DMS53 treated with DMSO at 0.1 percent for 48 hours (cell line): ENCODE measurements around the gene RORC.
A peak's percentile ranks its signal among the peaks of the same experiment; 100 is the strongest.

Source experiments
- DNase-seq: peaks from one replicate; lab custom pipeline; 2025; ENCODE audit not compliant: unreplicated experiment; lab: John Stamatoyannopoulos, UW

RORC gene

DNA sequence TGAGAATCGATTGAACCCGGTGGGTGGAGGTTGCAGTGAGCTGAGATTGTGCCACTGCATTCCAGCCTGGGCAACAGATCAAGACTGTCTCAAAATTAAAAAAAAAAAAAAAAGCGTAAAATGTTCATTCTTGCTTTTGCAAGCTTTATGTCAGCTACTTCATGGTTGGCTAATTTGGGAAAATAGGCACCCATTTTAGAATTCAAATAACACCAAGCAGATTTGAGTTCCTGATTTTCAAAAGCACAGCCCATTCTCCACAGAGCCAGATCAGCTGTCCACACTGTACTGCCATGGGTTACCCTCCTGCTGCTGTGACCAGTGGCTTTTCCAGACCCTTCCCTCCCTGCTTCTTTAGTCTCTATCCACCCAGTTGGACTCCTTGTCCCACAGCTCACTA is 17.5 kb upstream of the RORC start:
- no peak for DNase-seq

DNA sequence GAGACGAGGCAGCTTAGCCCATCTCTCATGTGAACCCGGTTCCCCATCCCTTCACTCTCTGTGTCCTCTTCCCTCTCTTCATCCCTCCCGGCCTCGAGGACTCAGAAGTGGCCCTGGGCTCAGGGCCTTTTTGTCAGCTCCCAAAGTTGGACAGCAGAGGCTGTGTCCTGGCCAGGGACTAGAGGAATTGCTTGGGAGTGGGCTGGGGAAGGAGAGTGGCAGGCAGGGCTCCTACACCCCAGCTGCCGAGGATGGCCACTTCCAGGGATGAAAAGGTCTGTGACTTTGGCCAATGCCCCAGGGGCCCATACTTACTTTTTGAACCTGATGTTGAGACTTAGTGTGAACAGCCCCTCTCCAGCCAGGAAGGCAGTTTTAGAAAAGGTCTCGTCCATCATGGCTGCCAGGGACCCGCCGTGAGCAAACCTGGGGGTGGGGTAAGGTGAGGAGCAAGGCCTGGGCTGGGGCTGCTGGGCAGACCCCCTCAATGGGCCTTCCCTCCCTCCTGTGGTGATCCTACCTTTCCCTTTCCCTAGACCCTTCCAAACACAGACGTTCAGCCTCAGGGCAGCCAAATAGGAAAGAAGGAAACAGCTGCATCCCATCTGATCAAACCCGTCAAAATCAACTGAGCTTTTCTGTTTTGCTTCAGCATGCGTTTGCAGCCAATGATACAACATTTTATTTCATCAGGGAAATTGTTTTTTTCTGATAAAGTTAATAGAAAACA is 16.4 kb upstream of the RORC start:
- no peak for DNase-seq

DNA sequence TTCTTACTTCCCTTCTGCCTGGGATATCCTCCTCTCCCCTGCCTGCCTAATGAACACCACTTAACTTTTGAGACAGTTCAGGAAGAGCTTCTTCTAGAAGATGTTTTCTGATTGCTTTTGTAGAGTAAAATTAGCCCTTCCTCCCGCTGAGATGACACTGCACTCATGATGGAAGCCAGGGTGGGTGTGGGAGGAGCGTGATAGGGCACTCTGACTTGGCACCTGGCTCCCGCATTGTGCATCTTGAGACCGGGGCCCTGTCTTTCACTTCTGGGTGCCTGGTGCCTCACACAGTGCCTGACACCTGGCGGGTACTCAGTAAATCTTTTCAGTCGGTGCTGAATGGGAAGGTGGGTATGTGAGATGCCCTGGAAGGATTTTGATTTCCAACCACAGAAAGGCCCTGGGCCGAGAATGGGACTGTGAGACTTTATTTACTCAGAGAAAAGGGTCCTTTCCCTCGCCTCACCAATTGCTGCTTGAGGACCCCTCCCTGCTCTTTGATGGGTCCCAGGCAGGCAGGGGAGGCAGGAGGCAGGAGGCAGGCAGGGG is 15.2 kb upstream of the RORC start:
- DNase-seq: no peak

DNA sequence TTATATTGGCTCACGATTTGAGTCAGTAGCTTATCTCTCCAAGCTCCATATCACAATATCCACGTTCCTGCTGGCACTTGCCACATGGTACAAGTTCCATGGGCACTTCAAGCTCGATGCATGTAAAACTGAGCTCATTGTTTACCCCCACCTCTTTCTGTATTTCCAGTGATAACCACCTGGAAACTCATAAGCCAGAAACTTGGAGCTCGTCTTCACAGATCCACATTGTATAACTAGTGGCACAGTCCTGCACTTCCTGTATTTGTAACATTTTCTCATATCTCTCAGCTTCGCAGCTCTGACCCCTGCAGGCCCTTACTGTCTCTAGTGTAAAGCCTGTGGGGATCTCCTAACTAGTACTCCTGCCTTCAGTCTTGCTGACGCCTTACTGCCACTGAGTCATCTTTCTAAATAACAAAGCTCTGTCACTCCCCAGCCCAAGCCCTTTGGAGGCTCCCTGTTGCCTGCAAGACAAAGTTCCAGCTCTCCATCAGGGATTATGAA is 14.5 kb upstream of the RORC start:
- DNase-seq: no peak

DNA sequence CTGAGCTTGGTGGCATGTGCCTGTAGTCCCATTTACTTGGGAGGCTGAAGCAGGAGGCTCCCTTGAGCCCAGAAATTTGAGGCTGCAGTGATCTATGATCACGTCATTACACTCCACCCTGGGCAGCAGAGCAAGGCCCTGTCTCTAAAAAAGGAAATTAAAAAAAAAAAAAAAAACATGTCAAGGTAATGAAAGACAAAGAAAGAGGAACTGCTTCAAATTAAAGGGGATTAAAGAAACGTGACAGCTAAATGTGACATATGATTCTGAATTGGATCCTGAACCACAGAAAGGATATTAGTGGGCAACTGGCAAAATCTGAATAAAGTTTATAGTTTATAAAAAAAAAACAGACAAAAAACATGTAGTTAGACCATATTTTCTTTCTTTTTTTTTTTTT is 11.8 kb upstream of the RORC start:
- DNase-seq: no peak

DNA sequence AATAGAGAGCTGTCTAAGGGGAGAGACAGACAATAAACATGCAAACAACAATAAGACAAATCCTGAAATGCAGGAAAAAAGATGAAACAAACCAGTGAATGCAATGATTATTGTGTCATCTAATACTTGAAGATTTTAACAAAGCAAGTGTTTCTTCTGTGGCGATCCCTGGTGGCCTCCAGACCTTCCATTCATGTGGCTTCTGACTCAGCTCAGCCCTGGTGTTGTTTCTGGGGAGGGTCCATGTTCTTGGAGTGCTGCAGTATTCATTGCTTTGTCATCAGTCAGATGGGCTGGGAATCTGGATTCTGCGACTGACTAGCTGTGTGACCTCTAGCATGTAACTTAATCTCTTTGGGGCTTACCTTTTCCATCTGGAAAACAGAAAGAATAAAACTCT is 9.5 kb upstream of the RORC start:
- no peak for DNase-seq

DNA sequence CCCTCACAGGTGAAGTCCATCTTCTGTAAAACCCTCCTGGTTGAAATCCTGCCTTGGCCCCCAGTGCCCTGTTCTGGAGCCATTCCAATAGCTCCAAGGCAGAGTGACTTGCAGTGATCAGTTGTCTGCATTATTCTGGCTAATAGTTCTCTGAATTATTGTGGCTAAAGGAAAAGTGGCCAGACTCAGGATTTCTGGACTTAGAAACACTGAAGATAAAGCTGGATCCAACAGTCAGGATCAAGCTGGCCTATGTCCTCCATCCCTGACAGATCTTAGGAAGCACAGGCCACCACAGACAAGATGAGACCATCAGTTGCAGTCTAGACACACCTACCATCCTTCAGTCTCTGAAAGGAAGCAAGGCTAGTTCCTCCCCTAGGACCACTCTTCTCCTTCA is 8.8 kb upstream of the RORC start:
- DNase-seq: no peak

DNA sequence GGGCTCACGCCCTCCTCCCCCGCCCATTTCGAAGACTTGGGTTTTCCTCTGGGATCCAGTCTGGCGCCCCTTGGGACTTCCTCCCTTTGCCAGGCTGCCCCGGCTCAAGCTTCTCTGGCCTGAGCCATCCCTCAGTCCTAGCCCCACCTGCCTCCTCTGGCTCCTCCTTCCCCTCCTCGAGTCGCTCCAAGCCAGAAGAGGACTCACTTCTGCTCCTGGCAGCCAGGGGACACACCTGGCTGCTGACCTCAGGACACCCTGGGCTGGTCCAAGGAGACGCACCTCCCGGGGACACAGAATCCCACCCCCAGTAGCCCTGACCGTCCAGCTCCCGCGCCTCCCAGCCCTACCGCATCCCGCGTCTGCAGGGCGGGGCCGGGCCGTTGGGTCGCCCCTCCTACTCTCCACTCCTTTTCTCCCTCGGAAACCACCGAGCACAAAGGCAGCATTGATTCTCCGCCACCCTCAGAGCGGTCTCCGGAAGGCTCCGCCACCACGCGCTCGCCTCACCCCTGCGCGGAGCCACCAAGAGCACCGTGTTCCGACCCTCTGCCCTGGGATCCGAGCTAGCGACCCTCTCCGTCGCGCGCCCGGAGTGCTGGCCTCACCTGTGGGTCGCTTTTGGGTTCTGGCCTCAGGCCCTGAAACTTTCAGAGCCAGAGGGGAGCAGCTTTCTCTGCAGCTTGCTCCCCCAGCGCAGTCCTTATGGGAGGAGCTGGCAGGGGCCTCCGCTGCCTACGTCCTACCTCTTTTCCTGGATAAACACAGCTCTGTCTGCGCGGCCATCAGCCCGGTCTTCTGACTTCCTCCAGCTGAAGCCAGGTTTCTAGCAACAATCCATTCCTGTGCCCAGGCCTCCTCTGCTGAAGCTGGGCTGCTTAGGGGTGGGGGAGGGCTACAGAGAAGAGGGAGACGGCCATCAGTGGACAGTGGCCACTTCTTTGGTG is 8.1 kb upstream of the RORC start, which contains the start of gene C2CD4D:
C2CD4D (minus strand) TSS at position 364 of the 947 bp plus-strand sequence. CDS start 831 bp downstream, outside the sequence.
- peak; percentile 93 for DNase-seq

DNA sequence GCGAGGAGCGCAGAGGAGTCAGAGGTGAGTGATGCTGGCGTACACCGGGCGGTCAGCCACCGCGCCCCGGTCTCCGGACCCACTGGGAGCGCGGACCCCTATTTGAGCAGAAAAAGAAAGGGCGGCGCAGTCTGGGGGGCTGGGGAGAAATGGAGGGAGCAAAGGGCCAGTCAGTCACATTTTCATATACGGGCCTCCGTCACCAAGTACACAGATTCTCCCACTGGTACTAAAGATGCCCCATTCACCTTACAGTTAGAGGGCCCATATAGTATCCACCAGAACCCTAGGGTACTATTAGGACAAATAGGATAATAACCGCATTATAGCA is 7.4 kb upstream of the RORC start:
- DNase-seq: no peak

DNA sequence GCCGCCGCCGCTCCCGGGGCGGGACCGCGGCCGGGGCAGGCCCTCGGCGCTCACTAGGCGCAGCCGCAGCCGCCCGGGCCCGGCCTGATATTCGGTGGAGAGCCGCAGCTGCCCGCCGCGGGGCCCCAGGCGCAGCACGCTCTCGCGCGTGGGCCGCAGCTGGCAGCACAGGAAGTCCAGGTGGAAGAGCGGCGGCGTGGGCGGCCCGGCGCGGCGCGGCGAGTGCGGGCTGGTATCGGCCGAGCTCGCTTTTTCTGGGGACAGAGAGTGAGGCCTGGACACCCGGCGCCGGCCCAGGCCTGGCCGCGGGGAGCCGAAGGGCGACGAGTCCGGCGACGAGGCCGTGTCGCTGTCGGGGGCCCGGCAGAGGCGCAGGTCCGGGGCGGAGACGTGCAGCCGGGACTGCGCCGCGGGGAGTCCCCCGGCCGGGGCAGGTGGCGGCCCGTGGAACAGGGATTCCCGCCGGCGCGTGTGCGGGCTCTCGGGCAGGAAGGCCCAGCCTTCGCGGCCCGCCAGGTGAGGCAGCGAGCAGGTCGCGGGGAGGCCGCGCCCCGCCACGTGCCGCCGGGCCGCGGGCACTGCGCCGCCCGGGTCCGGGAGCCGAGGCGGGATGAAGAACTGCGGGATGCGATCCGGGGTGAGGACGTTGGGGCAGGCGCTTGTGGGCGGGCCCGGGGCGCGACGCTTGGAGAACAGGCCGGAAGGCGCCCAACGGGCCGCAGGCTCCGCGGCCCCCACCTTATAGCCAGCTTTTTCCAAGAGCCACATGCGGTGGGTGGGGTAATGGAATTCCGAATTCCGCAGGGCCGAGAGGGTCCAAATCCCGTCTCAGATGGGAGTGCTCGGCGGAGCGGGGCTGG is 6.8 kb upstream of the RORC start:
- peak; percentile 61 for DNase-seq

DNA sequence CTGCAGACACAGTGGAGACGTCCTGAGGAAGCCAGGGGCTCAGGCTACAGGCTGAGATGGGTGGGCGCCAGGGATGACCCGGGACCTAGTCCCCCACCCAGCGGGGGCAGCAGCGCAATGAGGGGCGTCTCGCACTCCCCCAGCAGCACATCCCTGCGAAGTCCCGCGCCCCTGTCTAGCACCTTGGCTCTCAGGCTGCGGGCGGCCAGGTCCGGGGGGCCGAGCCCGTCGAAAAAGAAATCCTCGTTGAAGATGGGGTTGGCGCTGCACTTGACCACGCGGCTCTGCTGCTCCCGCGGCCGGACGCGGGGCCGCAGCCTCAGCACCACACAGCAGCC is 6.3 kb upstream of the RORC start:
- DNase-seq: no peak

DNA sequence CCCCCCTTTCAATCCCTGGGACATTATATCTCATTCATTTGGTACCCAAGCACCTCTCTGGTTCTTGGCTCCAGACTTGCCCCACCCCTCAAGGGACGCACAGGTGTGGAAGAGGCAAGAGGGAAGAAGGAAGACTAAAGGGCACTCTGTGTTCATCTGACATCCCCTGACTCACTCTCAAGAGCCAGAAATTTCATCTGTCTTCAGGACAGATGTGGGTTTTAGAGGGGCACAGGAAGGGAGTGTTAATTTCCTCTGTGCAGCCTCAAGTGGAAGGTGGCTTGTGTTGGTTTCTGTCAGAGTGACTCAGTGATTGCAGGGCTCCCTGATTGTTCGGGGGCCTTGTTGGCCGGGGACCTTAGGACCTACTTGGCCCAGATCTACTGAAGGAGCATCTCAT is 5.6 kb upstream of the RORC start:
- DNase-seq: peak; percentile 50

DNA sequence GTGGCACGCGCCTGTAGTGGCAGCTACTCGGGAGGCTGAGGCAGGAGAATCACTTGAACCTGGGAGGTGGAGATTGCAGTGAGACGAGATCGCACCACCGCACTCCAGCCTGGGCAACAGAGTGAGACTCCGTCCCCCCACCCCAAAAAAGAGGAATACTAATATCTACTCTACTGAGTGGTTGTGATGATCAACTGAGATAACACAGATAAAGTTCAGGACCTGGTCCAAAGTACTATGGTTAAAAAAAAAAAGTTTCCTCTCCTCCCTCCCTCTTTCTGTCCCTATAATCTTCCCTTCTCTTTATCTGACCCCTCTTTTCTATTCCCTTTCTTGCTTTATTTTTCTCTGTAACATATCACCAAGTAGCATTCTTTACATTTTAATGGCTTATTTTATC is 4.0 kb upstream of the RORC start:
- DNase-seq: no peak

DNA sequence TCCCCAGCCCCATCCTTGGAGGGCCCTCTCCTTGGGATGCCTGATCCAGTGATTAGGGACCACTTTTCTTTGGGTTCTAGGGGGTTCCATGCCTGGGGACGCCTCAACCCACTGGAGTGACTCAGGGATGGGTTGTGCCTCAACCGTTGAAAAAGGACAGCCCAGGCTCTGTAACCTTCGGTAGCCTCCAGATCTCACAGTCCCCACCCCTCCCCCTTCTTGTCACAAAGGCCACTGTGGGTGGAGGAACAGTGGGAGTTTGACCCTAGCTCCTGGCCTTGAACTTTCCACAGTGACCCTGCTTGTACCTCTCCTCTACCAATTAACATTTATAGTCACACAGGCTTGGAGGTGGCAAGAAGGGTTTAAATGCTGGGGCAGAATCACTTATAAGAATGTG is 2.6 kb upstream of the RORC start:
- no peak for DNase-seq

DNA sequence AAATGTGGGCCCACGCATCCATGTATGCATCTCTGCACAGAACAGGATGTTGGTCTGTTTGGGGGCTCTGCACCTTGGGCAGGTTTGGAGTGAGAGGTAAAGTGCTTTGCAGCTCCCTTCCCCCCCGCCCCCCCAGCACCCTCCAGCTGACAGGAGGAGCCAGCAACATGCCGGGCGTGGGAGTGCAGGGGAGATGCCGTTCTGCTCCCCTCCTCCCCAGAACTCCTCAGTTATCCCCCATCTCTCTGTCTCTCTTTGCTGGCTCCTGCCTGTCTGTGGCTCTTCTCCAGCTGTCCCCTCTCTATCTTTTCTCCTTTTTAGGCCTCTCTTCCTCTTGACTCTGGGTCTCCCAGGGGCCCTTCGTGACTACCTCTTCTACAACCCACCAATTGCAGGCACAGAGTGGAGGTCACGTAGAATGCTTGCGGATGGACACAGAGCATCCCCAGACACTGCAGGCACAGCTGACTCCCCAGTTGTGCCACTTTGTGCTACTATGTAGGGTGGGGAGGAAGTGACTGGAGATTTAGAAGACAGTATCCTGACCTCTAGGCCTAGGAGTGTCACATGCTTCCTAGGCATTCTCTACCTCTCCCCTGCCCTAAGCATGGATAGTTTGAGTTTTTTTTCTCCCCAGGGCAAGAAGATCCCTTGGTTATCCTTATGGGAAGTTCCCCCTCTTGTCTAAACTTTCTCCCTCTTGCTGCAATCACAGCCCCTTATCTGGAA is 1.7 kb upstream of the RORC start:
- no peak for DNase-seq

DNA sequence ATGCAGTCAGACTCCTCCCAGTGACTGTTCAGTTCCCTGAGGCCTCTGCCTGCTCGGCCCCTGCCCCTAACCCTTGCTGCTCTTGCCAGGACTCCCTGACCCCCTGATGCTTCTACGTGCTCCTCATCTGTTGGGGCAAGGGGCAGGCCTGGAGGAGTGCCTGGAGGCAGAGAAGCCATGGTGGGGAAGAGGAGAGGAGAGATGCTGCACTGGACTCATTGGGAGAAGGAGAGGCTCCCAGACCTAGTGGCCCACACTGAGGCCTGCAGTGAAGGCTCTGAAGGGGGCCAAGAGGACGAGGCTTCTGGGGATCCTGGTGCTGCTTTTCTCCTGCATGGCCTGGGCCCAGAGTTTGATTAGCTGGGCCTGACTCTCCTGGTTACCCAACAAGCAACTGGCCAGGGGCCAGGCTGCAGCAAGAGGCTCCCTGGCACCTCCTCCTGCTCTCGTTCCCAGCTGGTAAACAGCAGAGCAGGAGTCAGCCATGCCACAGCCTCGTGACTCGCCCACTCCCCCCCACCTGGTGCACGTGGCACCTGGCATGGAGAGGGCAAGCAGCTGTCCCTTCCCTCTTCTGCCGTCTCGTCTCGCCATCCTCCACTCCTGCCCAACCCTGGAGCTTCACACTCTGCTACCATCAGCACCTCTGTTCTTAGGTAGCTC is 847 bp upstream of the RORC start:
- peak; percentile 73 for DNase-seq

DNA sequence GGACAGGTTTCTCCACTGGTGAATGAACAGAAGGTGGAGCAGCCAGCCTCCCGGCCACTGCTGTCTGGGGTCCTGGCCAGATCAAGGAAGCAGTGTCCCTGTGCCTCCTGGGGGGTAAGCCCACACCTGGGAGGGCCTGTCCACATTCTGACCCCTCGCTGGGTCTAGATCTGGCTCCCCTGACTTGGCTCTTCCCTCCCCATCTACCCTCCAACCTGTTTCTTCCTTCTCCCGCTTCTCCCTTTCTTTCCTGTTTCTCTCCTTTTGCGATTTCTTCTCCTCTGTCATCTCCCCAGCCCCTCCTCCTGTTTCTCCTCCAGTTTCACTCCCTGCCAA is 378 bp downstream of the RORC start:
- DNase-seq: no peak

DNA sequence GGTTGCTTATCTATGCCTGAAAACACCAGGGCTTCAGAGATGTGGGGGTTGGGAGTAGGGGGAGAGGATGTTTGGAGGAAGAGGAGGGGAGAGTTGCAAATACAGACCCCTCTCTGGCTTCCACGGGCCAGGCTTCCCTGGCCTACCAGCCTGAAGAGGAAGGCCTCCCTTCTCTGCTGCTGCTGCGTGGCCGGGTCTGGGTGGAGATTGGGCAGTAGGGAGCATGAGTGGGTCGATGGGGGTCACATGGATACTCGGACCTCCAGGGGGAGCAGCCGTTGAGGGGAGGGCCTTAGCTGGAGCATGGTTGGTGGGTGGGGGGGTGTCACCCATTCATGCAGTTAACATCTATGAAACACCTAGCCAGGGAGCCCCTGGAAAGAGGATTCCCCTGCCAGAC is 1.5 kb downstream of the RORC start:
- no peak for DNase-seq

DNA sequence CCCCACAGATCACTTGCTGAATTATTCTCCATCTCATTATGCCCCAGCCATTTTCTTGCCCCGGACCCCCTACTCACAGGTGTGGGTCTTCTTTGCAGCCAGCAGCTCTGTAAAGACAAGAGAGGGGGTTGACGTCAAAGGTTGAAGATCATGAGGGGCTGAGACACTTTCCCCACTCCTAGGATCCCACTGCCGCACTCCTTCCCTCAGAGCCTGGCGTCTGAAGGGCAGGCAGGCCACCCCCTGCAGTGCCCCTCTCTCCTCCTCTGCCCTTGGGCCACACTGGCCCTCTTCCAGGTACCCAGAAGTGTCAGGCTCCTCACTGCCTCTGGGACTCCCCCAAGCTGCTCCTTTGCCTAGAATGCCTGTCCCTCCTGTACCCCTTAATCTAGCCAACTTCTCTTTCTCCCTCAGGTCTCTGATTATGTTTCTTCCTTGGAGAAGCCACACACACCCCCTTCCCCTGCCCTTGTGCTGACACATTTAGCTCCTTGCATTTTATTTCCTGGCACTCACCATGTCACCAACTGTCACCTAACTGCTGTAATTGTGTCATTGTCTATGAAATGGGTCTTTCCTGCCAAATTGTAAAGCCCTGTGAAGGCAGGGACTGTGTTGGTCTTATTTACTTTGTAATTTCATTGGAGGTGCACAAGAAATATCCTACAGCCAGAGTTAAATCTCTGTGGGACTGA is 2.1 kb downstream of the RORC start:
- DNase-seq: no peak
